GM23248 (cell line): ENCODE results near the gene DLG2.

Experiments
- EZH2 ChIP-seq: fragments of 200-600 bp; sonication (generic); IDR thresholded peaks from 2 replicates; pipeline ENCODE4 v1.6.1; 2018; ENCODE audit warnings: antibody characterized with exemption, mild to moderate bottlenecking; ENCODE audit not compliant: insufficient read depth, poor library complexity, severe bottlenecking
- EZH2phosphoT487 ChIP-seq: fragments of 200-600 bp; sonication (generic); IDR thresholded peaks from 2 replicates; pipeline ENCODE4 v1.6.1; 2018; ENCODE audit warnings: antibody characterized with exemption, moderate library complexity, mild to moderate bottlenecking, low read depth; ENCODE audit not compliant: insufficient read depth

DNA sequence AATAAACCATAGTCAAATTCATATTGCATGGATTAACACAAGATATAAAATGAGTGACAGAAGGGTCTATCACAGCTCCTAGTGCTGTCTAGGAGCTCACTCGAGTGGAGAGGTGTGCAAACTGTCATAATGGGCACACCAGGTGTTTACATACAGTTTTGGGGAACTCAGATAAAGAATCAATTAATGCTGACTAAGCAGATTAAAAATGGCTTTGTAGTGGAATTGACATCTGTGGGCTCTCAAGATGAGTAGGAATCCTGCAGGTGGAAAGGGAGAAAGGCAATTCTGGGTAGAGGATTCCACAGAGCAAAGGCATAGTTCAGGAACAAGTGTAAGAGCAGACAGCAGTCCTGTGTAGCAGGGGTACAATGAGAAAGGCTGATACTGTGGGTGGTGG, 1844.8 kb downstream of the DLG2 start:
- TF ChIP-seq EZH2phosphoT487 (no peak), EZH2 (no peak)
